GM12878 (cell line): Measurements from ENCODE around the gene NFATC1. TPM values are rescaled to one million over a fixed set of nuclear protein-coding genes. Genes with fewer than 3 reads are reported as not detected.
A peak's percentile ranks its signal among the peaks of the same experiment; 100 is the strongest.

Experiments used
- ATAC-seq: fragments of 200-7000 bp; cut with Tn5 transposase; 3 replicates; pipeline ENCODE4 v1.9.1; 2020; ENCODE audit warnings: mild to moderate bottlenecking, moderate library complexity
- BruUV-seq: library from RNA; stranded (reverse); fragments of 400-500 nt; replicated peaks from 2 replicates; lab custom pipeline; 2021; lab: Mats Ljungman, UMichigan
- CTCF ChIA-PET: fragments of 300-600 bp; sonication (Branson Sonifier 250); formaldehyde crosslinking; extraction: SDS; loops from one replicate; lab custom pipeline; 2021; ENCODE audit warnings: inconsistent platforms; lab: Yijun Ruan, JAX
- POLR2A ChIA-PET: fragments of 350-600 bp; formaldehyde crosslinking; extraction: SDS; loops from one replicate; lab custom pipeline; 2021; ENCODE audit warnings: inconsistent platforms; lab: Charles Lee
- RAD21 ChIA-PET: fragments of 300-600 bp; sonication (Branson Sonifier 250); formaldehyde crosslinking; loops from one replicate; lab custom pipeline; 2023; ENCODE audit warnings: antibody characterized with exemption; ENCODE audit not compliant: unreplicated experiment; lab: Charles Lee
- SMC1A ChIA-PET: fragments of 300-600 bp; sonication (Branson Sonifier 250); formaldehyde crosslinking; loops from one replicate; lab custom pipeline; 2023; ENCODE audit not compliant: unreplicated experiment, uncharacterized antibody; lab: Charles Lee
- DNase-seq: peaks from one replicate; pipeline ENCODE4 v3.0.0-alpha.2; 2011; ENCODE audit warnings: low read depth, low spot score
- FAIRE-seq: peaks from 3 replicates; lab custom pipeline; 2011; peaks lifted over from hg19 to GRCh38; lab: Jason Lieb, UNC
- H2AFZ ChIP-seq: 2 replicates; pipeline ENCODE4 v1.6.0; 2011; ENCODE audit warnings: low read depth, low read length, control low read depth; ENCODE audit not compliant: control insufficient read depth
- H3K27ac ChIP-seq: 2 replicates; pipeline ENCODE4 v1.5.1; 2011; ENCODE audit warnings: control low read depth; ENCODE audit not compliant: control insufficient read depth, insufficient read depth
- H3K27me3 ChIP-seq, 2 experiments: replicated peaks in 1 of 2; 2 replicates each; pipeline versions ENCODE4 v1.6.0 to v1.6.1; 2011; ENCODE audit warnings: low read length in 1 of 2; ENCODE audit not compliant: control insufficient read depth in 2 of 2, insufficient read depth in 2 of 2
- H3K36me3 ChIP-seq, 2 experiments: 2 replicates each; pipeline ENCODE4 v1.5.1; 2011; ENCODE audit warnings: low read length in 1 of 2; ENCODE audit not compliant: control insufficient read depth in 2 of 2, insufficient read depth in 2 of 2
- H3K4me1 ChIP-seq: 2 replicates; pipeline ENCODE4 v1.6.1; 2011; ENCODE audit warnings: mild to moderate bottlenecking, low read length, moderate library complexity, mixed read lengths; ENCODE audit not compliant: control insufficient read depth, insufficient read depth
- H3K4me2 ChIP-seq: 2 replicates; pipeline ENCODE4 v1.6.0; 2011; ENCODE audit warnings: control low read depth; ENCODE audit not compliant: control insufficient read depth, insufficient read depth
- H3K4me3 ChIP-seq: fragments of 200-600 bp; sonication (generic); 2 replicates; pipeline ENCODE4 v1.5.1; 2016
- H3K79me2 ChIP-seq: 2 replicates; pipeline ENCODE4 v1.6.0; 2011; ENCODE audit warnings: low read length; ENCODE audit not compliant: control insufficient read depth, insufficient read depth
- H3K9ac ChIP-seq: 2 replicates; pipeline ENCODE4 v1.8.0; 2011; ENCODE audit warnings: low read length, control low read depth, mixed read lengths; ENCODE audit not compliant: control insufficient read depth, insufficient read depth
- H3K9me3 ChIP-seq: replicated peaks from 3 replicates; pipeline ENCODE4 v1.5.1; 2011; ENCODE audit warnings: mild to moderate bottlenecking, low read length; ENCODE audit not compliant: control insufficient read depth, insufficient read depth
- H4K20me1 ChIP-seq: 2 replicates; pipeline ENCODE4 v1.6.0; 2011; ENCODE audit not compliant: control insufficient read depth, insufficient read depth
- BCL11A ChIP-seq: IDR thresholded peaks from 2 replicates; pipeline ENCODE4 v1.6.1; 2011; ENCODE audit warnings: low read depth, low read length
- CHD1 ChIP-seq: IDR thresholded peaks from 2 replicates; pipeline ENCODE4 v1.6.1; 2012; ENCODE audit warnings: low read depth, low read length, improper control_type of control experiment
- CREM ChIP-seq: IDR thresholded peaks from 2 replicates; pipeline ENCODE4 v1.6.1; 2014; ENCODE audit warnings: antibody characterized with exemption, low read depth
- EP300 ChIP-seq, 2 experiments: fragments of 150-350 bp in 1 of 2; IDR thresholded peaks; 2 replicates each; pipeline ENCODE4 v1.6.1; 2011 to 2012; ENCODE audit warnings: low read depth in 2 of 2, low read length in 2 of 2, borderline replicate concordance in 1 of 2, improper control_type of control experiment in 1 of 2, inconsistent platforms in 1 of 2; ENCODE audit not compliant: control insufficient read depth in 1 of 2
- HDGF ChIP-seq: fragments of 450-650 bp; IDR thresholded peaks from 2 replicates; pipeline ENCODE4 v1.6.1; 2016; ENCODE audit warnings: antibody characterized with exemption
- IKZF1 ChIP-seq: fragments of 450-650 bp; conservative IDR thresholded peaks from 2 replicates; pipeline ENCODE4 v1.6.1; 2017; ENCODE audit warnings: antibody characterized with exemption, mild to moderate bottlenecking
- IKZF2 ChIP-seq, 2 experiments: fragments of 450-650 bp; IDR thresholded peaks; 2 replicates each; pipeline ENCODE4 v1.6.1; 2017; ENCODE audit warnings: mild to moderate bottlenecking in 2 of 2, moderate library complexity in 2 of 2
- MYB ChIP-seq: fragments of 150-350 bp; IDR thresholded peaks from 2 replicates; pipeline ENCODE4 v1.6.1; 2014; ENCODE audit warnings: mild to moderate bottlenecking, low read depth, low read length, borderline replicate concordance
- SMAD1 ChIP-seq: fragments of 450-650 bp; IDR thresholded peaks from 2 replicates; pipeline ENCODE4 v1.6.1; 2018; ENCODE audit warnings: mild to moderate bottlenecking, low read depth; ENCODE audit not compliant: partially characterized antibody
- SMARCA5 ChIP-seq: fragments of 450-650 bp; IDR thresholded peaks from 2 replicates; pipeline ENCODE4 v1.6.1; 2017; ENCODE audit warnings: mild to moderate bottlenecking
- SREBF1 ChIP-seq: IDR thresholded peaks from 2 replicates; pipeline ENCODE4 v1.6.1; 2012; ENCODE audit warnings: mild to moderate bottlenecking, low read length
- ZZZ3 ChIP-seq: IDR thresholded peaks from 2 replicates; pipeline ENCODE4 v1.6.1; 2011; ENCODE audit warnings: low read depth; ENCODE audit not compliant: control insufficient read depth, insufficient read length
- WGBS: methylation state at CpG from one replicate; pipeline ENCODE4 v1.1.6; 2016; ENCODE audit warnings: low lambda C conversion rate; ENCODE audit not compliant: insufficient replicate concordance, insufficient coverage; ENCODE audit errors: missing lambda C conversion rate; 5-methylcytosine and 5-hydroxymethylcytosine counted together
- in situ Hi-C: fragments of 300-500 bp; cut with MboI; formaldehyde crosslinking; loops from 9 replicates; pipeline ENCODE4 v1.14.3; 2018; ENCODE audit warnings: mixed read lengths
- intact Hi-C: fragments of 100-400 bp; cut with micrococcal nuclease; formaldehyde crosslinking; loops from one replicate; pipeline ENCODE4 v1.14.2; 2022; ENCODE audit not compliant: unreplicated experiment
- polyA plus RNA-seq, 11 experiments: library from polyadenylated mRNA; depleted of rRNA in 4 of 11; unstranded in 6 of 11; stranded (reverse) in 5 of 11; fragments of >200 nt; fragmentation: Nextera tagmentation in 4 of 11; fragmentation: Illumina TruSeq in 1 of 11; extraction: Ambion mirVana in 4 of 11; extraction: Trizol in 1 of 11; gene quantifications; 1 replicate in 1 of 11; 2 replicates in 10 of 11; pipeline versions ENCODE4 v1.2.1 to v1.2.3, GENCODE V29; 2011 to 2016; ENCODE audit warnings: inconsistent platforms in 2 of 11, missing spikeins in 2 of 11, low read depth in 1 of 11
- total RNA-seq, 4 experiments: library from RNA; depleted of rRNA in 3 of 4; stranded (reverse); fragments of >200 nt in 3 of 4; fragmentation: Illumina TruSeq in 1 of 4; extraction: Trizol in 1 of 4; gene quantifications; 2 replicates each; pipeline versions ENCODE4 v1.2.1 to v1.2.3, GENCODE V29; 2013 to 2021
- TF ChIP-seq, protein P1 (sequence below): fragments of 450-650 bp; formaldehyde crosslinking; IDR thresholded peaks from 2 replicates; pipeline ENCODE4 v1.4.0; 2020; ENCODE audit warnings: mild to moderate bottlenecking, moderate library complexity
- TF ChIP-seq, protein P2 (sequence below): fragments of 450-650 bp; IDR thresholded peaks from 2 replicates; pipeline ENCODE4 v1.6.1; 2017; ENCODE audit warnings: mild to moderate bottlenecking, low read depth, inconsistent platforms; ENCODE audit not compliant: poor library complexity, severe bottlenecking

Gene NFATC1
- total and polyA plus RNA-seq, 10 of the 15 experiments (the other 5 are each of a cell fraction or from before 2014, with no cell fraction given) = 0.84 to 20.8 (median 5.1) TPM

- TF ChIP-seq IKZF2 (IDR thresholded peaks at IDR 0.05) (peak; percentile 11 to 39; a peak in 1 of 4 replicates), SMARCA5 (no peak)
Observed at GRCh38 chr18:79459946-79460480, 64.3 kb downstream of the NFATC1 start (continued).

DNA sequence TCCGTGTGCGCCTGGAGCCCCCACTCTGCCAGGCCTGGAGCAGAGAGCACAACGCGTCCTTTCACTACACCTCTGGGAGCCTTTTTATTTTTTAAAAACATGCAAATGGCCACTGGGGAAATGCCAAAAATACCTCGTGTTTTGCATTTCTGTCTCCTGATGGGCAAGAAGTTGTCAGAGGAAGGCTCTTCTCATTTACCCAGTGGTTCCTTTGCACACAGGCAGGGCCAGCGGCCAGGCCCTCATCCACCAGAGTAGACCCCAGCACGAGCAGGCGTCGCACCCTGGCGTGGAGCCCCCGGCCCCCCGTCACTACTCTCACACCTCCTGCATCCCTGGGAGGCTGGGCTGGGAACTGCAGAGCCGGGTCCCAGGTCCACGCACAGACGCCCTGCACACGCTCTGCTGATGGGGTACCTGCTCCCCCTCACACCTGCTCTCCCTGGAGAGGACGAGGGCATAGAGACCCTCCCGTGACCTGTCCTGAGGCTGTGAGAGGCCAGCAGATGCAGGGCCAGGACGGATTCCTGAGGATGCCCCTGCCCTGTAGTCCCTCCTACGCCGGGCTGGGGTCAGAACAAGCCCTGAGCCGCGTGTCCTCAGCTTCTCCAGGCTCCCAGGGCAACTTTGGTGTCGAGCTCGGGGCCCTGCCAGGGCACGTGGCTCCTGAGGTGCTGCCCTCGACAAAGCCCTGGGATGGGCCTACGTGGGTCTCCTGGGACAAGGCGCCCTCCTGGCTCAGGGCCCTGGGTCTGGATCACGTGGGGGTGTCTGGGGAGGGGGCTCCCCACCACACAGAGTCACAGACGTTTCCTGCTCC, 65.0 kb downstream of the NFATC1 start:
- ATAC-seq (peak; percentile 73), DNase-seq (peak; percentile 64), FAIRE-seq (peak; percentile 47)
- in situ Hi-C loops (no loop called here), intact Hi-C loops (loop anchor here (2.0 kb wide), 1 partner anchor 18 kb away; no protein-coding TSS in a partner anchor)
- Histone ChIP-seq H3K4me3 (no peak overlapping the region), H3K9ac (peak overlapping the region; percentile 38), H4K20me1 (no peaks in the 10 kb centered on the region), H3K27ac (peak overlapping the region; percentile 67), H2AFZ (no peak overlapping the region), H3K9me3 (no peaks in the 10 kb centered on the region), H3K27me3 (no peaks in the 10 kb centered on the region), H3K4me2 (peak overlapping the region; percentile 88), H3K4me1 (peaks cover 33% of the 10 kb centered on the region), H3K36me3 (peaks cover 0 to 3% of the 10 kb centered on the region in 2 experiments; a peak in 2 of 4 replicates), H3K79me2 (no peaks in the 10 kb centered on the region)
- POLR2A ChIA-PET = no interaction called here
- RAD21 ChIA-PET = no interaction called here
- CTCF ChIA-PET = interaction anchor here (1.3 kb wide), 1 partner anchor 81 kb away, joined by 3 read pairs; no protein-coding TSS in a partner anchor
- BruUV-seq = no TSS peak
- 19% methylated on average over 30 of the region's 31 CpGs for WGBS
- SMC1A ChIA-PET = no interaction called here
- TF ChIP-seq, protein P1, sequence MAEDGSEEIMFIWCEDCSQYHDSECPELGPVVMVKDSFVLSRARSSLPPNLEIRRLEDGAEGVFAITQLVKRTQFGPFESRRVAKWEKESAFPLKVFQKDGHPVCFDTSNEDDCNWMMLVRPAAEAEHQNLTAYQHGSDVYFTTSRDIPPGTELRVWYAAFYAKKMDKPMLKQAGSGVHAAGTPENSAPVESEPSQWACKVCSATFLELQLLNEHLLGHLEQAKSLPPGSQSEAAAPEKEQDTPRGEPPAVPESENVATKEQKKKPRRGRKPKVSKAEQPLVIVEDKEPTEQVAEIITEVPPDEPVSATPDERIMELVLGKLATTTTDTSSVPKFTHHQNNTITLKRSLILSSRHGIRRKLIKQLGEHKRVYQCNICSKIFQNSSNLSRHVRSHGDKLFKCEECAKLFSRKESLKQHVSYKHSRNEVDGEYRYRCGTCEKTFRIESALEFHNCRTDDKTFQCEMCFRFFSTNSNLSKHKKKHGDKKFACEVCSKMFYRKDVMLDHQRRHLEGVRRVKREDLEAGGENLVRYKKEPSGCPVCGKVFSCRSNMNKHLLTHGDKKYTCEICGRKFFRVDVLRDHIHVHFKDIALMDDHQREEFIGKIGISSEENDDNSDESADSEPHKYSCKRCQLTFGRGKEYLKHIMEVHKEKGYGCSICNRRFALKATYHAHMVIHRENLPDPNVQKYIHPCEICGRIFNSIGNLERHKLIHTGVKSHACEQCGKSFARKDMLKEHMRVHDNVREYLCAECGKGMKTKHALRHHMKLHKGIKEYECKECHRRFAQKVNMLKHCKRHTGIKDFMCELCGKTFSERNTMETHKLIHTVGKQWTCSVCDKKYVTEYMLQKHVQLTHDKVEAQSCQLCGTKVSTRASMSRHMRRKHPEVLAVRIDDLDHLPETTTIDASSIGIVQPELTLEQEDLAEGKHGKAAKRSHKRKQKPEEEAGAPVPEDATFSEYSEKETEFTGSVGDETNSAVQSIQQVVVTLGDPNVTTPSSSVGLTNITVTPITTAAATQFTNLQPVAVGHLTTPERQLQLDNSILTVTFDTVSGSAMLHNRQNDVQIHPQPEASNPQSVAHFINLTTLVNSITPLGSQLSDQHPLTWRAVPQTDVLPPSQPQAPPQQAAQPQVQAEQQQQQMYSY = no peak
- TF ChIP-seq EP300 (IDR thresholded peaks at IDR 0.05; ENCODE audit: borderline replicate concordance in 1 of 2, control insufficient read depth in 1 of 2, low read depth in 2 of 2, low read length in 2 of 2) = peak in 1 of 2 experiments; percentile 42; a peak in 1 of 4 replicates
- TF ChIP-seq ZZZ3 = no peak
- no peak for TF ChIP-seq CREM
- TF ChIP-seq, protein P2, sequence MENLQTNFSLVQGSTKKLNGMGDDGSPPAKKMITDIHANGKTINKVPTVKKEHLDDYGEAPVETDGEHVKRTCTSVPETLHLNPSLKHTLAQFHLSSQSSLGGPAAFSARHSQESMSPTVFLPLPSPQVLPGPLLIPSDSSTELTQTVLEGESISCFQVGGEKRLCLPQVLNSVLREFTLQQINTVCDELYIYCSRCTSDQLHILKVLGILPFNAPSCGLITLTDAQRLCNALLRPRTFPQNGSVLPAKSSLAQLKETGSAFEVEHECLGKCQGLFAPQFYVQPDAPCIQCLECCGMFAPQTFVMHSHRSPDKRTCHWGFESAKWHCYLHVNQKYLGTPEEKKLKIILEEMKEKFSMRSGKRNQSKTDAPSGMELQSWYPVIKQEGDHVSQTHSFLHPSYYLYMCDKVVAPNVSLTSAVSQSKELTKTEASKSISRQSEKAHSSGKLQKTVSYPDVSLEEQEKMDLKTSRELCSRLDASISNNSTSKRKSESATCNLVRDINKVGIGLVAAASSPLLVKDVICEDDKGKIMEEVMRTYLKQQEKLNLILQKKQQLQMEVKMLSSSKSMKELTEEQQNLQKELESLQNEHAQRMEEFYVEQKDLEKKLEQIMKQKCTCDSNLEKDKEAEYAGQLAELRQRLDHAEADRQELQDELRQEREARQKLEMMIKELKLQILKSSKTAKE = no peak
- TF ChIP-seq BCL11A = no peak
- TF ChIP-seq CHD1 = no peak
- peak; percentile 34; the same call in 1 of the 2 replicates for TF ChIP-seq IKZF1
- TF ChIP-seq SREBF1 = no peak
- TF ChIP-seq SMAD1 = no peak
- TF ChIP-seq MYB = no peak
- TF ChIP-seq HDGF = peak; percentile 74; the same call in 1 of the 2 replicates
